ENCODE results near the gene DMTF1. TPM values are rescaled to one million over a fixed set of nuclear protein-coding genes. Genes with fewer than 3 reads are reported as not detected.

Gene DMTF1
- total and polyA plus RNA-seq, 8 donors, result 18.6 to 54.2 (median 27.8) TPM

- no peak overlapping the region for H3K27ac ChIP-seq
- no peaks in the 10 kb centered on the region for H3K9me3 ChIP-seq
- H3K4me3 ChIP-seq, result no peak overlapping the region
- no peaks in the 10 kb centered on the region for H3K27me3 ChIP-seq
- intact Hi-C loops (cut with DNase I), result no loop called here
- no peak for DNase-seq
- 81 to 88% methylated on average over 1 of the region's 1 CpG for WGBS, 2 donors
- H3K36me3 ChIP-seq, result no peaks in the 10 kb centered on the region
- no peak for FAIRE-seq
- H3K4me1 ChIP-seq, result no peaks in the 10 kb centered on the region
- no peak for TF ChIP-seq CTCF (IDR thresholded peaks at IDR 0.05)
- ATAC-seq, result no peak
Measured at GRCh38 chr7:87116315-87116714, 35.9 kb upstream of the DMTF1 start.

DNA sequence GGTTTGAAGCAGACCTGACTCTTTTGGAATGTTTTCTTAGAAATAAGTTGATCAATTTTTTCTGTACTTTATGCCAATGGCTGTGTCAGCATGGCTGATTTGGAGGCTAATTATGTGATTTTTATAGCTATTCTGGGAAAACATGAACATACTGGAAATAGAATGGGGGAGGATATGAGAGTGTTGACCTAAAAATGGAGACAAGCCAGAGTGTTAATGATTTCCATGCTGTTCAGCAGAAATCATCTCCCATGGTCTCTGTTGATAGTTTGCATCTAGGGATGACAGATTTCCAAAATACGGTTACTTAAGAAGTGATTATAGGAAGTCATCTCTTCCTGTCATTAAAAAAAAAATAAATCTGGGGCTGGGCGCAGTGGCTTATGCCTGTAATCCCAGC, 32.7 kb upstream of the DMTF1 start:
- H3K9me3 ChIP-seq, result no peaks in the 10 kb centered on the region
- no peak for FAIRE-seq
- H3K36me3 ChIP-seq, result no peaks in the 10 kb centered on the region
- H3K4me3 ChIP-seq, result no peak overlapping the region
- no peak for ATAC-seq
- no peak for TF ChIP-seq CTCF (IDR thresholded peaks at IDR 0.05)
- intact Hi-C loops (cut with DNase I), result no loop called here
- WGBS, 2 donors, result 37 to 47% methylated on average over 2 of the region's 2 CpGs
- H3K4me1 ChIP-seq, result no peaks in the 10 kb centered on the region
- H3K27me3 ChIP-seq, result no peaks in the 10 kb centered on the region
- DNase-seq, result no peak
- H3K27ac ChIP-seq, result no peak overlapping the region

DNA sequence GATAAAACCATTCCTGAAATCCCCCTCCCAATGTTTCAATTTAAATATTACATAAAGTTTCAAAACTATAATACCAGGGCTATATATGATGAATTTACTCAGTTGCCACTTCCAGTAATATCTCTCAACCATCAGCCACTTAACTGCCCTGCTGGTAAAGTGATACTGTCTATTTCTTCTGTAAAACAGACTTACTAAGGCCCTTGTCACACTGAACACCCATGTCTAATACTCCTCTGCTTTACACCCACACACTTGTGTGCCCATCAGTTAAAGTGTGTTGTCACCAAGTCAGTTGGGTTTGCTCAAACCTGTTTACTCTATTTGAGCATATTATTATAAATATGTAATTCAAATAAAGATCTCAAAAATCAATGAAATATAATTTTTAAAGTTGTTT, 29.1 kb upstream of the DMTF1 start:
- ATAC-seq, result no peak
- no peaks in the 10 kb centered on the region for H3K27me3 ChIP-seq
- no peak overlapping the region for H3K4me3 ChIP-seq
- no peak overlapping the region for H3K27ac ChIP-seq
- H3K4me1 ChIP-seq, result no peaks in the 10 kb centered on the region
- intact Hi-C loops (cut with DNase I), result no loop called here
- H3K36me3 ChIP-seq, result no peaks in the 10 kb centered on the region
- DNase-seq, result no peak
- no peaks in the 10 kb centered on the region for H3K9me3 ChIP-seq
- TF ChIP-seq CTCF (IDR thresholded peaks at IDR 0.05), result no peak
- FAIRE-seq, result no peak

- FAIRE-seq, result no peak
- Histone ChIP-seq H3K4me3 (no peak overlapping the region), H3K9me3 (no peaks in the 10 kb centered on the region), H3K36me3 (no peaks in the 10 kb centered on the region), H3K27ac (no peak overlapping the region), H3K4me1 (no peaks in the 10 kb centered on the region), H3K27me3 (no peaks in the 10 kb centered on the region)
- TF ChIP-seq CTCF (IDR thresholded peaks at IDR 0.05), result no peak
- 89 to 94% methylated on average over 7 of the region's 7 CpGs for WGBS, 2 donors
- no peak for ATAC-seq
- no peak for DNase-seq
- intact Hi-C loops (cut with DNase I), result no loop called here
Measured at GRCh38 chr7:87127019-87127418, 25.2 kb upstream of the DMTF1 start.

- Histone ChIP-seq H3K4me3 (no peak overlapping the region), H3K27ac (no peak overlapping the region), H3K27me3 (no peaks in the 10 kb centered on the region), H3K36me3 (no peaks in the 10 kb centered on the region), H3K4me1 (no peaks in the 10 kb centered on the region), H3K9me3 (no peaks in the 10 kb centered on the region)
- no peak for DNase-seq
- no peak for ATAC-seq
- TF ChIP-seq CTCF (IDR thresholded peaks at IDR 0.05), result no peak
- WGBS, 2 donors, result 25 to 32% methylated on average over 4 of the region's 4 CpGs
- no peak for FAIRE-seq
- intact Hi-C loops (cut with DNase I), result no loop called here
Measured at GRCh38 chr7:87128861-87129267, 23.4 kb upstream of the DMTF1 start.
